Measurements from ENCODE around the gene FGD1.

- TF ChIP-seq, protein P1, sequence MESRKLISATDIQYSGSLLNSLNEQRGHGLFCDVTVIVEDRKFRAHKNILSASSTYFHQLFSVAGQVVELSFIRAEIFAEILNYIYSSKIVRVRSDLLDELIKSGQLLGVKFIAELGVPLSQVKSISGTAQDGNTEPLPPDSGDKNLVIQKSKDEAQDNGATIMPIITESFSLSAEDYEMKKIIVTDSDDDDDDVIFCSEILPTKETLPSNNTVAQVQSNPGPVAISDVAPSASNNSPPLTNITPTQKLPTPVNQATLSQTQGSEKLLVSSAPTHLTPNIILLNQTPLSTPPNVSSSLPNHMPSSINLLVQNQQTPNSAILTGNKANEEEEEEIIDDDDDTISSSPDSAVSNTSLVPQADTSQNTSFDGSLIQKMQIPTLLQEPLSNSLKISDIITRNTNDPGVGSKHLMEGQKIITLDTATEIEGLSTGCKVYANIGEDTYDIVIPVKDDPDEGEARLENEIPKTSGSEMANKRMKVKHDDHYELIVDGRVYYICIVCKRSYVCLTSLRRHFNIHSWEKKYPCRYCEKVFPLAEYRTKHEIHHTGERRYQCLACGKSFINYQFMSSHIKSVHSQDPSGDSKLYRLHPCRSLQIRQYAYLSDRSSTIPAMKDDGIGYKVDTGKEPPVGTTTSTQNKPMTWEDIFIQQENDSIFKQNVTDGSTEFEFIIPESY (IDR thresholded peaks at IDR 0.05; ENCODE audit: extremely low read depth, insufficient replicate concordance, low read length), result no peak
- TF ChIP-seq EZH2 (IDR thresholded peaks at IDR 0.05) (no peak), JUND (IDR thresholded peaks at IDR 0.05) (no peak), ZNF274 (IDR thresholded peaks at IDR 0.05; ENCODE audit: low read depth, low read length) (no peak), CTCF (IDR thresholded peaks at IDR 0.05 in 2 of 3, conservative IDR thresholded peaks at IDR 0.05 in 1 of 3; ENCODE audit: borderline replicate concordance in 1 of 3, insufficient read depth in 1 of 3, low read depth in 2 of 3, low read length in 2 of 3) (no peak)
These were observed 33.1 kb upstream of the FGD1 start for GRCh38 chrX:54529151-54529550.
